ENCODE measurements around the gene PDE6B.
"Not testable (repeated sequence)": the region's sequence is repeated elsewhere in the genome, so short reads cannot be mapped to it uniquely, and the experiment has no call there.

The PDE6B gene

GRCh38 chr4:624705-625590 lies at the start of gene PDE6B:
Gene PDE6B, plus strand, starts transcription at chr4:625573. Its CDS starts 54 bp downstream, at chr4:625627.
- no peak for DNase-seq (ENCODE audit: low spot score)

- no peak for DNase-seq (ENCODE audit: low spot score)
Measured at GRCh38 chr4:576245-576821, 49.0 kb upstream of the PDE6B start, which contains the start of gene TMEM271. Gene TMEM271, minus strand, starts transcription at chr4:576295. Its CDS starts 233 bp downstream, at chr4:576062.

- no peak for DNase-seq (ENCODE audit: low spot score)
Measured at GRCh38 chr4:576991-577498, 48.3 kb upstream of the PDE6B start.

GRCh38 chr4:577499-578450 lies 47.6 kb upstream of the PDE6B start:
- DNase-seq (ENCODE audit: low spot score) = no peak

GRCh38 chr4:578451-579443 lies 46.6 kb upstream of the PDE6B start:
- DNase-seq (ENCODE audit: low spot score) = no peak

- no peak for DNase-seq (ENCODE audit: low spot score)
Measured at GRCh38 chr4:579543-580175, 45.7 kb upstream of the PDE6B start.

- DNase-seq (ENCODE audit: low spot score) = no peak
Measured at GRCh38 chr4:581181-581580, 44.2 kb upstream of the PDE6B start.

- DNase-seq (ENCODE audit: low spot score) = no peak
Measured at GRCh38 chr4:581753-582361, 43.5 kb upstream of the PDE6B start.

GRCh38 chr4:583820-584219 lies 41.6 kb upstream of the PDE6B start:
- no peak for DNase-seq (ENCODE audit: low spot score)

GRCh38 chr4:587671-588350 lies 37.6 kb upstream of the PDE6B start:
- no peak for DNase-seq (ENCODE audit: low spot score)

- DNase-seq (ENCODE audit: low spot score) = no peak
Measured at GRCh38 chr4:588351-588849, 37.0 kb upstream of the PDE6B start.

GRCh38 chr4:589219-589963 lies 36.0 kb upstream of the PDE6B start:
- DNase-seq (ENCODE audit: low spot score) = no peak

- no peak for DNase-seq (ENCODE audit: low spot score)
Measured at GRCh38 chr4:590313-590841, 35.0 kb upstream of the PDE6B start.

- not testable (repeated sequence) for DNase-seq (ENCODE audit: low spot score)
Measured at GRCh38 chr4:592178-592577, 33.2 kb upstream of the PDE6B start.

- no peak for DNase-seq (ENCODE audit: low spot score)
Measured at GRCh38 chr4:592825-593520, 32.4 kb upstream of the PDE6B start.

- DNase-seq (ENCODE audit: low spot score) = no peak
Measured at GRCh38 chr4:598925-599324, 26.4 kb upstream of the PDE6B start.

- DNase-seq (ENCODE audit: low spot score) = no peak
Measured at GRCh38 chr4:600166-600565, 25.2 kb upstream of the PDE6B start.
